ENCODE measurements around the gene TLR5.

The TLR5 gene

GRCh38 chr1:223110952-223111351 is 32.1 kb downstream of the TLR5 start:
- DNase-seq (ENCODE audit: low read depth in 2 of 2): no peak

GRCh38 chr1:223109581-223110026 is 33.4 kb downstream of the TLR5 start:
- DNase-seq (ENCODE audit: low read depth in 2 of 2): no peak

GRCh38 chr1:223106856-223107255 is 36.2 kb downstream of the TLR5 start:
- DNase-seq (ENCODE audit: low read depth in 2 of 2): no peak

GRCh38 chr1:223105568-223105967 is 37.5 kb downstream of the TLR5 start:
- no peak for DNase-seq (ENCODE audit: low read depth in 2 of 2)

- DNase-seq (ENCODE audit: low read depth in 2 of 2): no peak
These were observed 40.1 kb downstream of the TLR5 start for GRCh38 chr1:223102797-223103533.

GRCh38 chr1:223097713-223098112 is 45.3 kb downstream of the TLR5 start:
- no peak for DNase-seq (ENCODE audit: low read depth in 2 of 2)

GRCh38 chr1:223095870-223096269 is 47.2 kb downstream of the TLR5 start:
- no peak for DNase-seq (ENCODE audit: low read depth in 2 of 2)

GRCh38 chr1:223091896-223092295 is 51.2 kb downstream of the TLR5 start:
- DNase-seq (ENCODE audit: low read depth in 2 of 2): no peak

GRCh38 chr1:223089250-223089649 is 53.8 kb downstream of the TLR5 start:
- no peak for DNase-seq (ENCODE audit: low read depth in 2 of 2)

GRCh38 chr1:223088713-223089240 is 54.3 kb downstream of the TLR5 start:
- DNase-seq (ENCODE audit: low read depth in 2 of 2): no peak

- DNase-seq (ENCODE audit: low read depth in 2 of 2): no peak
These were observed 55.5 kb downstream of the TLR5 start for GRCh38 chr1:223087291-223088255.

GRCh38 chr1:223084464-223084866 is 58.6 kb downstream of the TLR5 start:
- no peak for DNase-seq (ENCODE audit: low read depth in 2 of 2)

- DNase-seq (ENCODE audit: low read depth in 2 of 2): no peak
These were observed 59.2 kb downstream of the TLR5 start for GRCh38 chr1:223083831-223084230.

GRCh38 chr1:223082914-223083313 is 60.1 kb downstream of the TLR5 start:
- no peak for DNase-seq (ENCODE audit: low read depth in 2 of 2)

- peak; percentile 54 to 58 for DNase-seq (ENCODE audit: low read depth in 2 of 2)
These were observed 61.7 kb downstream of the TLR5 start for GRCh38 chr1:223081181-223081994.

- no peak for DNase-seq (ENCODE audit: low read depth in 2 of 2)
These were observed 63.5 kb downstream of the TLR5 start for GRCh38 chr1:223079498-223079897.

- no peak for DNase-seq (ENCODE audit: low read depth in 2 of 2)
These were observed 65.7 kb downstream of the TLR5 start for GRCh38 chr1:223077247-223077833.

- DNase-seq (ENCODE audit: low read depth in 2 of 2): no peak
These were observed 66.7 kb downstream of the TLR5 start for GRCh38 chr1:223076362-223076761.

- no peak for DNase-seq (ENCODE audit: low read depth in 2 of 2)
These were observed 67.2 kb downstream of the TLR5 start for GRCh38 chr1:223075834-223076233.

- no peak for DNase-seq (ENCODE audit: low read depth in 2 of 2)
These were observed 68.4 kb downstream of the TLR5 start for GRCh38 chr1:223074445-223075300.

Measured in stimulated activated CD4-positive, alpha-beta T cell treated with anti-CD3 and anti-CD28 coated beads, Interleukin-15, amount 100 ng/mL, for 48 hours (primary cell).